ENCODE measurements around the gene TLCD5.

Gene TLCD5

GRCh38 chr11:120352405-120352804 lies 27.3 kb downstream of the TLCD5 start:
- H3K4me3 ChIP-seq (ENCODE audit: low read depth in 1 of 2, low read length in 1 of 2): no peak overlapping the region
- peaks cover 97% of the 10 kb centered on the region for H3K27me3 ChIP-seq
- no peaks in the 10 kb centered on the region for H3K9me3 ChIP-seq
- H3K36me3 ChIP-seq: no peaks in the 10 kb centered on the region
- H3K27ac ChIP-seq: no peak overlapping the region
- H3K4me1 ChIP-seq (ENCODE audit: control insufficient read depth in 1 of 2, insufficient read depth in 1 of 2, low read depth in 1 of 2, low read length in 1 of 2): no peaks in the 10 kb centered on the region
- TF ChIP-seq CTCF (IDR thresholded peaks at IDR 0.05): no peak

DNA sequence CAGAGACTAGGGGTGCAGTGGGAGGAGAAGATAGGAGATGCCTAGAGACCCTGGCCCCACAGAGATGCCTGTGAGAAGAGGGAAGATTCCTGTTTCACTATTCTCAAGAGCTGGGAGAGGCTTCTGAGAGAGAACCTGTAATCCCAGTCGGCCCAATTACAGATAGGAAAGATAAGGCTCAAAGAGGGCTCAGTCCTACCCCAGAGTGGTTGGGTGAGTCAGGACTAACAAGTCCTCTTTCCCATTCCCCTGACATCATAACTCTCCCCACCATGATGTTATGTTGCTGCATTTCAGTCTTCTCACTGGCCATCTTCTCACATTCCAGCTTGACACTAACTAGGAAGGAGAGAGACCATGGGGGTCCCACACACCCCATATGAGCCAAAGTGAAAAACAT lies 29.0 kb downstream of the TLCD5 start:
- H3K4me3 ChIP-seq (ENCODE audit: low read depth in 1 of 2, low read length in 1 of 2): no peak overlapping the region
- H3K27ac ChIP-seq: no peak overlapping the region
- H3K36me3 ChIP-seq: no peaks in the 10 kb centered on the region
- H3K27me3 ChIP-seq: peaks cover 97% of the 10 kb centered on the region
- no peaks in the 10 kb centered on the region for H3K4me1 ChIP-seq (ENCODE audit: control insufficient read depth in 1 of 2, insufficient read depth in 1 of 2, low read depth in 1 of 2, low read length in 1 of 2)
- no peak for TF ChIP-seq CTCF (IDR thresholded peaks at IDR 0.05)
- H3K9me3 ChIP-seq: no peaks in the 10 kb centered on the region

DNA sequence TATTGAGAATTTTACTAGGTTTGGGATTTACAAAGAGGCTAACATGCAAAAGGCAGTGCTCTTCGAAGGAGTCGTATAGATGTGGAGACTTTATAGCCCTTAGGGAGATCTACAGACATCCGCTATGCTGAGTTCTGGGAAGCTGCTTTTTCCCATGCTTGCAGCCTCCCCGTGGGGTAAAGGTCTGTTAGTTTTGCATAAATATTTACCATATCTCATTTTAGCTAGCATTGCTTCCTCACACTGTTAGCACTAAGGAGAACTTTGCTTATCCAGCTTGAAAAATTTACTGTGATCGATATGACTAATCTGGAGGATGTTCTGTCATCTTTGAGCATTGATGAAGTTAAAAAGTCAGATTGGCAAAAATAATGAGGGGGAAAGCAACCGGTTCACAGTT lies 29.7 kb downstream of the TLCD5 start:
- no peak overlapping the region for H3K4me3 ChIP-seq (ENCODE audit: low read depth in 1 of 2, low read length in 1 of 2)
- H3K27ac ChIP-seq: no peak overlapping the region
- peaks cover 97% of the 10 kb centered on the region for H3K27me3 ChIP-seq
- no peak for TF ChIP-seq CTCF (IDR thresholded peaks at IDR 0.05)
- H3K36me3 ChIP-seq: no peaks in the 10 kb centered on the region
- H3K9me3 ChIP-seq: no peaks in the 10 kb centered on the region
- H3K4me1 ChIP-seq (ENCODE audit: control insufficient read depth in 1 of 2, insufficient read depth in 1 of 2, low read depth in 1 of 2, low read length in 1 of 2): no peaks in the 10 kb centered on the region

- Histone ChIP-seq H3K27ac (no peak overlapping the region), H3K36me3 (no peaks in the 10 kb centered on the region), H3K27me3 (peaks cover 100% of the 10 kb centered on the region), H3K4me1 (ENCODE audit: control insufficient read depth in 1 of 2, insufficient read depth in 1 of 2, low read depth in 1 of 2, low read length in 1 of 2) (no peaks in the 10 kb centered on the region), H3K9me3 (no peaks in the 10 kb centered on the region), H3K4me3 (ENCODE audit: low read depth in 1 of 2, low read length in 1 of 2) (no peak overlapping the region)
- no peak for TF ChIP-seq CTCF (IDR thresholded peaks at IDR 0.05)
These were observed 32.5 kb downstream of the TLCD5 start for GRCh38 chr11:120357620-120358019.

- TF ChIP-seq CTCF (IDR thresholded peaks at IDR 0.05): no peak
- H3K27me3 ChIP-seq: peaks cover 100% of the 10 kb centered on the region
These were observed 33.6 kb downstream of the TLCD5 start for GRCh38 chr11:120358729-120359128.

GRCh38 chr11:120363436-120363835 lies 38.3 kb downstream of the TLCD5 start:
- no peaks in the 10 kb centered on the region for H3K4me1 ChIP-seq (ENCODE audit: control insufficient read depth in 1 of 2, insufficient read depth in 1 of 2, low read depth in 1 of 2, low read length in 1 of 2)
- H3K36me3 ChIP-seq: no peaks in the 10 kb centered on the region
- no peak for TF ChIP-seq CTCF (IDR thresholded peaks at IDR 0.05)
- H3K27me3 ChIP-seq: peaks cover 78% of the 10 kb centered on the region
- no peak overlapping the region for H3K27ac ChIP-seq
- H3K4me3 ChIP-seq (ENCODE audit: low read depth in 1 of 2, low read length in 1 of 2): no peak overlapping the region
- H3K9me3 ChIP-seq: no peaks in the 10 kb centered on the region

More at GRCh38 chr11:120358729-120359128, 33.6 kb downstream of the TLCD5 start:
- Histone ChIP-seq H3K4me1 (ENCODE audit: control insufficient read depth in 1 of 2, insufficient read depth in 1 of 2, low read depth in 1 of 2, low read length in 1 of 2) (no peaks in the 10 kb centered on the region), H3K4me3 (ENCODE audit: low read depth in 1 of 2, low read length in 1 of 2) (no peak overlapping the region), H3K36me3 (no peaks in the 10 kb centered on the region), H3K27ac (no peak overlapping the region), H3K9me3 (no peaks in the 10 kb centered on the region)

All from neutrophil (primary cell).